CD4-positive, alpha-beta T cell treated with Interleukin-10 for 1 hour (primary cell): ENCODE data around the gene RSRC1.
"Not testable (repeated sequence)": the region's sequence is repeated elsewhere in the genome, so short reads cannot be mapped to it uniquely, and the experiment has no call there.

Experiments used
- DNase-seq: peaks from one replicate; pipeline ENCODE4 v3.0.0-alpha.2; 2020

RSRC1 gene

DNA sequence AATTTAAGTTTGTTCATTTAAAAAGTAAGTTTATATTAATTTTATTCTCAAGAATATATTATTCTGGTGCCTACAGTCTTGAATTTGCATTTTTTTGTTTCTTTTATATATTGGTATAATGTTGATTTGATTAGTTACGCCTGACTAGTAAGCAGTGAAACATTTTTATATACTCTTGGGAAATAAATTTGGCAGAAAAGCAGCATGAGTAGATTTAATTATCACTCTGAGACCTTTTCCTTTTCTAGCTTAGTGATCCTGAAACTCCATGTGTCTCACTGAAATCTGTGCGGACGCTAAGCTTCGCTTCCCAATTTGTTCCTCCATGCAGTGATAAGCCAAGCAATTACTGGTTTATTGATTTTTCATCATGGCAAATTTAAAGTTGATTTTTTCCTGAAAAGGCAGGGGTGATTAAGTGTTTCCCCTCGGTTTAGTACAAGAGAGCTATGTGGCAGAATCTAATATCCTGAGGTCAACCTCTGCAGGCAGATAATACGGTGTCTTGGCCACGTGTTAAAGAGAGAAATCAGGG is 373.9 kb downstream of the RSRC1 start:
- DNase-seq = no peak

DNA sequence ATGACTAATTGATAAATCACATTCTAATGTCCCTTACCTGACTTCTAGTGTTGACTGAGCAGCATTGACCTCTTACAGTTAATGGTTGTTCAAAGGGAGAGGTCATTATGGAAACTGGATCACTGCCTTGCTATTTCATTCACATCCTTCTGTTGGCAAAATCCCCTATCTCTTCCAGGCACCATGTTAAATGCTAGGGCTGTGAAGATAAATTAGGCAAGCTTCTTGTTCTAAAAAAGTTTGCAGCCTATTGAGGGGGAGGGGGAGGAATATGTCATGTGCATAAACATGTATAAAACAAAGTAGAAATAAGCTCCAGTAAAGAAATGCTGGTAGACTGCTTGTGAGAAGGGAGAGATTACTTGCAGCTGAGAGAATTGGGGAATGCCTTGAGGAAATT is 376.3 kb downstream of the RSRC1 start:
- no peak for DNase-seq

DNA sequence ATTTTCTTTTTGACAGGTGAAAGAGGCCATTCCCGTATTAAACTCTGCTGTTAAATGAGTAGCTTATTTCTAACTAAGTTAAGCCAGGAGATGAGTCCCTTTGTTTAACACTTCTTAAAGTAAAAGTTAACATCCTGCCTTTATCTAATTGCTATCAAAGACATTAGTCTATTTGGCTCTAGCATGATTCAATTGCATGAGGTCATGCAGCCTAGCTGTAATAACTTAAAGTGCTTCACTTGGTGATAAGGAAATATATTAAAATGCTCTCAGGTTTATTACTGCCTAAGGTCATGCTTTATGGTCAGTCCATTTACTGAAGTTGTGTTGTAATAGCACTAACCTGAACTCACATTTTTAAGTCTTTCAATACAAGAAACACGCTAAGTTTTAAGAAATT is 378.8 kb downstream of the RSRC1 start:
- DNase-seq = no peak

DNA sequence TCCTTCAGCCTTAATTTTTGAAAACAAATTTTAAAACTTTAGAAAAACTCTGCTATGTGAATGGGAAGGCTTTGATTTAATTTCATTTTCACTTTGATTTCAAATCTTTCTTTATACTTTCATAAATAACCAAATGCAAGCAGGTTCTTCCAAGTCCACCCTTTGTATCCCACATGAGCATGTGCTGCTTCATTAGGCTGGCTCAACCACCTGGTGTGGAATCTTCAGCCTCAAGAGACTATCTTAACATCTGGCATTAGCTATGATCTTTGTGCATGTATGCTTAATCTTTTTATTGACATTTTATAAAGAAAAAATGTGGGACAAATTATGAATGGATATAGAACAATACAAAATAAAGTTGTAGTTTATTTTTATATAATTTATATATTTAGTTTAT is 379.3 kb downstream of the RSRC1 start:
- no peak for DNase-seq

DNA sequence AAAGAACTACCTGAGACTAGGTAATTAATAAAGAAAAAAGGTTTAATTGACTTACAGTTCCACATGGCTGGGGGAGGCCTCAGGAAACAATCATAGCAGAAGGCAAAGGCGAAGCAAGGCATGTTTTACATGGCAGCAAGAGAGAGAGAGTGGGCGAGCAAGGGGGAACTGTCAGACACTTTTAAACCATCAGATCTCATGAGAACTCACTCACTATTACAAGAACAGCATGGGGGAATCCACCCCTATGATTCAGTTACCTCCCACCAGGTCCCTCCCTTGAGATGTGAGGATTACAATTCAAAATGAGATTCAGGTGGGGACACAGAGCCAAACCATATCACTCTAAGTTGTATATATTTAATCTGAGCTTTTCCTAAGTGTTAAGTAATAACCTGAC is 382.1 kb downstream of the RSRC1 start:
- DNase-seq = no peak

DNA sequence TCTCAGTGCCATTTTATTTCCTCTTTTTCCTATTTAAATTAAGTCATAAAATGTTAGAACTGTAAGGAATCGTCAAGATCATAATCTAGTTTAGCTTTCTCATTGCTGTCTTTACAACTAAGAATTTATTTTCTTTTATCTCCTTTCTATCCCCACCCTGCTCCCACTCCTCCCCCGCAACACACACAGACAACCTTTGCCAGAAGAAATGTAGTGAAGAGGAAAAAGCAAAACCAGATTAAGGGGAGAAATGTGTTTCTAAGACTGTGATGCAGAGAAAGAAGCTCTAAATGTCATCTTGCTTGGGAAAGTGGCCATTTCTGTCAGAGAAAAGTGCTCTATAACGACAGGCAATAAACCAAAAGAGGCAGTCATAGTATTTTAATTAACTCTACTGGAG is 382.8 kb downstream of the RSRC1 start:
- no peak for DNase-seq

DNA sequence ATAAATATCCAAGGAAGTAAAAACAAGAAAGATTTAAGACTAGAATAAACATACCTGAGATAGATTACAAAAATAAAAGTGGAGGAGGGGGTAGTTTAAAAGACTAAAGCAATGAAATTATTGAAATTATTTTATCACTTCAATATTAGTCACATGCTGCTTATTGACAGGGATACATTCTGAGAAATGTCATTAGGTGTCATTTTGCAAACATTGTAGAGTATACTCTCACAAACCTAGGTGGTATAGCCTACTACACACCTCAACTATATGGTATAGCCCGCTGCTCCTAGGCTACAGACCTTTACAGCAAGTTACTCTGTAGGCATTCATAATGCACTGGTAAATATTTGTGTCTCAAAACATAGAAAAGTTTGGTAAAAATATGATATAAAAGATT is 384.0 kb downstream of the RSRC1 start:
- DNase-seq = no peak

DNA sequence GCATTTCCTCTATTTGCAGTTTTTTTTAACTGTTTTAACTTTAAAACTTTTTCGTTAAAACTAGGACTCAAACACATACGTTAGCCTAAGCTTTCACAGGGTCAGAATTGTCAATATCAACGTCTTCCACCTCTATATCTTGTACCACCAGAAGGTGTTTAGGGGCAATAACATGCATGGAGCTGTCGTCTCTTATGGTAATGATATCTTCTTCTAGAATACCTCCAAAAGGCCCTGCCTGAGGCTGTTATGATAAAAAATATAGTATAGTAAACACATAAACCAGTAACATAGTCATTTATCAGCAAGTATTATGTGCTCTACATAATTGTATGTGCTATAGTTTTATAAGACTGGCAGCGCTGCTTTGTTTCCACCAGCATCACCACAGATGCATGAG is 384.8 kb downstream of the RSRC1 start:
- DNase-seq = no peak

DNA sequence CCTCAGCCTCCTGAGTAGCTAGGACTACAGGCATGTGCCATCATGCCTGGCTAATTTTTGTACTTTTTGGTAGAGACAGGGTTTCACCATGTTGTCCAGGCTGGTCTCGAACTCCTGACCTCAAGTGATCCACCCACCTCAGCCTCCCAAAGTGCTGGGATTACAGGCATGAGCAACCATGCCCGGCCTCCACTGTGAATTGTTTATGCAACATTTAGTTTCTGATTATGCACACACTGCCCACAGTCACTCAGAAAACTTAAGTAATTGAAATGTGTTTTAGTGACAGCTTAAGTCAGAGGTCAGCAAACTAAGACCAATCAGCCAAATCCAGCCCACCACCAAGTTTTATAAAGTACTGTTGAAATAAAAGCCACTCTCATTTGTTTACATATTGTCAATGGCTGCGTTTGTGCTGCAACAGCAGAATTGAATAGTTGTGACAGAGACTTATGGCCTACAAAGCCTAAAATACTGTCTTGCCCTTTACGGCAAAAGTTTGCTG is 385.6 kb downstream of the RSRC1 start:
- not testable (repeated sequence) for DNase-seq

DNA sequence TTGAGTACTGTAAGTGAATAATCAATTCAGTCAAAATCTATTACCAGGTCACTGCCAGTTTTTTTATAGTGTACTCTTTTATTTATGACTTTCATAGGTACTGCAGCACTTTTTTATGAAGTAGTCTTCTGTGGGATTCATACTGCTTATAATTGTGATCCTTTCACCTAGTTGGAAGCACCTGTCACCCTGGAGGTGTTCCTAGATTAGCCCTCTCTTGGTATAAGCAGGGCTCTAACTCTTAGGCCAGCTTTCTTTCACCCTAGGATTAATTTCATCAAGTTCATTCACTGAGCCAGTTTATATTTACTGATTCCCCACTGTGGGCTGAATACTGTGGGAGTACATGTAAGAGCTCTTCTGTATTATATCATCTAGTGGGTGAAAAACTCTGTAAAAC is 395.2 kb downstream of the RSRC1 start:
- no peak for DNase-seq

DNA sequence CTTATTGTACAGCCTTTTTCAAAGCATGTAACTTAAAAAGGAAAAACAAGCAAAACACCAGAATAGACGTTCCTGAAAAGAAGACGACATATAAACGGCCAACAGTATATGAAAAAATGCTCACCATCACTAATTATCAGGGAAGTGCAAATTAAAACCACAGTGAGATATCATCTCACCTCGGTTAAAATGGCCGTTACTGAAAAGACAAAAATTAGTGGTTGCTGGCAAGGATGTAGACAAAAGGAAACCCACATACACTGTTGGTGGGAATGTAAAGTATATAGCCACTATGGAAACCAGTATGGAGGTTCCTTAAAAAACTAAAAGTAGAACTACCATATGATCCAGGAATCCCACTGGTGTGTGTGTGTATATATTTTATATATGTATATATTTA is 396.6 kb downstream of the RSRC1 start:
- DNase-seq = no peak

DNA sequence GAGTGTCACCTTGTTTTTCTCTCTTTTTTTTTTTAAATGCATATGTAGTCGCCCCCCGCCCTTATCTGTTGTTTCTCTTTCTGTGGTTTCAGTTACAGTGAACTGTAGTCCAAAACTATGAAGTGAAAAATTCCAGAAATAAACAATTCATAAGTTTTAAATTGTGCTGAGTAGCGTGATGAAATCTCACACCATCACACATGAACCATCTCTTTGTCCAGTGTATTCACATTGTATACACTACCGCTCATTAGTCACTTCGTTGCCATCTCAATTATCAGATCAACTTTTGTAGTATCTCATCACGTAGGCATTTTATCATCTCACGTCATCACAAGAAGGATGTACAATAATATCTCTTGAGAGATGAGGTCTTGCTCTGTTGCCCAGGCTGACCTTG is 398.6 kb downstream of the RSRC1 start:
- no peak for DNase-seq

DNA sequence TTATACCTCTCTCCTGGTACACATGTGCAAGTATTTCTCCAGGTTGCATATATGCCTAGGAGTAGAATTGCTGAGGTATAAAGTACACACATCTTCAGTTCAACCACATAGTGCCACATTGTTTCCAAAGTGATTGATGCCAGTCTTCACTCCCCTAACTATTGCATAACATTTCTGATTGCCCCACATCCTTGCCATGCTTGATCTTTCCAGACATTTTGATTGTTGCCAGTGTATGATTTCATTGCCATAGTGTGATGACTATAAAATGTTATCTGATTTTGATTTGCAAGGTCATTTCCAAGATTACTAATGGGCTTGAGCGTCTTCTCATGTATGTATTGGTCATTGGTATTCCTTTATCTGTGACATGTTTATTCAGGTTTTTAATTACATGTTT is 400.0 kb downstream of the RSRC1 start:
- DNase-seq = no peak

DNA sequence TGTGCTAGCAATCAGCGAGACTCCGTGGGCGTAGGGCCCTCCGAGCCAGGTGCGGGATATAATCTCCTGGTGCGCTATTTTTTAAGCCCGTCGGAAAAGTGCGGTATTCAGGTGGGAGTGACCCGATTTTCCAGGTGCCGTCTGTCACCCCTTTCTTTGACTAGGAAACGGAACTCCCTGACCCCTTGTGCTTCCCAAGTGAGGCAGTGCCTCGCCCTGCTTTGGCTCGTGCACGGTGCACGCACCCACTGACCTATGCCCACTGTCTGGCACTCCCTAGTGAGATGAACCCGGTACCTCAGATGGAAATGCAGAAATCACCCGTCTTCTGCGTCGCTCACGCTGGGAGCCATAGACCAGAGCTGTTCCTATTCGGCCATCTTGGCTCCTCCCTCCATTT is 406.8 kb downstream of the RSRC1 start:
- DNase-seq = not testable (repeated sequence)

DNA sequence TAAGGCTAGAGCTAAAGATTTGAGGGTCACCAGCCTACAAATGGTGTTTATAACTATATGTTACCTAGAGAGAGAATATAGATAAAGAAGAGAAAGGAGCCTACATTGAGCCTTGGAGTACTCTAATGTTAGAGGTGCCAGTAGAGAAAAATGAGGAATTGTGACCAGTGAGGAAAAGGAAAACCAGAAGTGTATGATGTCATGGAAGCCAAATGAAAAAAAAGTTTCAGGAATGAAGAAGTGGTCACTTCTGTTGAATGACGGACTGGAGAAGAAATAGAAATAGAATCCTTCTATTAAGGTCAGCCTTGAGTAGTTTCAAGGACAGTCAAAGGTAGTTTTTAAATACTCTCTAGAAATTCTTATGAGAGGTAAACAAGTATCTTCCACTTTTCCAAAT is 409.9 kb downstream of the RSRC1 start:
- no peak for DNase-seq

DNA sequence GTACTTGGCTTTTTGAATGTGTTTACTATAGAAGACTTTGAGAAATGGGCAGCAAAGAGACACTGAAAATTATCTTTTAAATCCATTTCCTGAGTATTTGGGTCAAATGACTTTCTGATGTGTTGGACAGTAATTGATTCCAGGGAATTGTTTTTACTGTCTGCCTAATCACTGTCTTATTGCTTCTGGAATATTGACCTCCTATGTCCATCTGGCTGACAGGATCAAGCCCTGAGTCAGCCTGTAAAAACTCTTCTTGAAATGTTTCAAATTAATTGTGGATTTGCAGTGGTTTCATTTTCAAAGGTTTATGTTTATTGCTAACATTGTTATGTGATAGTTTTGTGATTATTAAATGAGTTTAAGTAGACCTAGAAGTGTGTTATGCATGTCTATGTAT is 410.5 kb downstream of the RSRC1 start:
- DNase-seq = no peak

DNA sequence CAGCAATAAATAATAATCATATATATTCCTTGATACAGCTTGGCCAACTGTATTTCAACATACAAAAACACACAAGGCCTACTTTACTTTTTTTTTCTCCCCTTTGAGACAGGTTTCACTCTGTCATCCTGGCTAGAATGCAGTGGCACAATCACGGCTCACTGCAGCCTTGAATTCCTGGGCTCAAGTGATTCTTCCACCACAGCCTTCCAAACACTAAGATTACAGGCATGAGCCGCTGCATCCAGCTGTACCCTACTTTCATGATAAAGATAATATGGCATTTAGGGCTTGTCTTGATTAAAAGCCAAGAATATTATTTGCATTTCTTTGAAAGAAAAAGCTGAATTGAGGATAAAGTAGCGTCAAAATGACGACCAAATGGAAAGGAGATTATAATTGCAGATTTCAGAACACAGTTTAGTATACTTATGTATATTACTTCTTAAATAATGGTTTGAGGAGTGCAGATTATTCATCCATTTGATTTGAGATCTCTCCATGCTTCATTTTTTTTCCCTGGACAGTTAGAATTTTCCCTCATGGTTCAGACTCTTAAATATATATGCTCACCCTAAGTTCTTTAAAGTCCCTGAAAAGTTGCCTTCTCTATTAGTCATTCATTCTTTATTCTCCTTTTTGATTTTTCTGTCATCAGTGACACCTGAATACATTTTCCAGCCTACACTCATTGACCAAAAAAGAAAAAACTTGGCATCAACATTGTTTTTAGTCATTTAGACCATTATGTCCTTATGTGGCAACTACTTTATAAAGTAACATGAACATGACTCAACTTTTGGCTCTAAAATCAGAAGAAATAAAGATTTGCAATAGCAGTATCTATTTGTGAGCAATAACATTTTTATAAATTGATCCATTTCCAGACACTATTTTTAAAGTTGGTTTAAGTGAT is 412.6 kb downstream of the RSRC1 start:
- no peak for DNase-seq

DNA sequence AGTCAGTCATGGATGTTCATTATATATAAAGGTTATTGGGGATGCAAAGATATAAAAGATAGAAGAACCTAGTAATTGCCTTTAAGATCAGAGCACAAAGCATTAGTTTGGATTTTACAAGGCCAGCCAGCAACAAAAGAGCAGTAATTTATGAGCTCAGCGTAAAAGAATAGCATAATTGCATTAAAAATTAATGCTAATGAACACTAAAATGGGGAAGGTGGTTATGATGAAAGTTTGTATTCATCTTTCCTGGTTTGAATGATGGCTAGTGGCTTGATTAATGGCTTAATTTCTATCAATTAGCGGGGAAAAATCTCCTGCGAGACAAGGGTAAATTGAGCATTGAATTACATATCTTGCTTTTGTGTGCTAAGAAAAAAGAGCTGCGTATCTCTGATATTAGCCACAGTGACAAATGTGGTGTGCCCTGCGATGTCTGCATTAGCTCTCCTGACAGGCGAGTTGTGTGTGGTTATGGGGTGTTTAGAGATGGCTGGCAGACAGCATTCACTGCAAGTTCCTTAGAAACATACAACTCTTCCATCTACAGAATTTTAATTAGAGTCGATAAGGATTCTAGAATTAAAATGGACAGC is 418.3 kb downstream of the RSRC1 start:
- no peak for DNase-seq

DNA sequence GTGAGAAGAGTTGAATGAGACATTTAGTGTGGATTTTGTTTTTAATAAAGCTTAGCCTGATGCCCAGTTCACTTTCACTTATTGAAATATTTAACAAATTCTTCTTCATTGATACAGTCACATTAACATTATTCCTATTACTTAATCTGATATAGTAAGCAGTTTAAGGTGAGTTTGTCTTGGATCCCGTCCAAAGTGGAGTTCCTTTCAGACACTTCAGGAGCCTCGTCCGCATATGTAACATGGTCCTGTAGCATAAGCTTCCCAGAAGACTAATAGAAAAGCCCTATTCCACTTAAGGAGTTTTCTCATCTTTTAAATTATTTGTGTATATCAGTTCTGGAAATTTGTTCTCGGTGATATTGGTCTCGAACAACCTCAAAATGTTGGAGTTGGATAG is 421.4 kb downstream of the RSRC1 start:
- DNase-seq = no peak

DNA sequence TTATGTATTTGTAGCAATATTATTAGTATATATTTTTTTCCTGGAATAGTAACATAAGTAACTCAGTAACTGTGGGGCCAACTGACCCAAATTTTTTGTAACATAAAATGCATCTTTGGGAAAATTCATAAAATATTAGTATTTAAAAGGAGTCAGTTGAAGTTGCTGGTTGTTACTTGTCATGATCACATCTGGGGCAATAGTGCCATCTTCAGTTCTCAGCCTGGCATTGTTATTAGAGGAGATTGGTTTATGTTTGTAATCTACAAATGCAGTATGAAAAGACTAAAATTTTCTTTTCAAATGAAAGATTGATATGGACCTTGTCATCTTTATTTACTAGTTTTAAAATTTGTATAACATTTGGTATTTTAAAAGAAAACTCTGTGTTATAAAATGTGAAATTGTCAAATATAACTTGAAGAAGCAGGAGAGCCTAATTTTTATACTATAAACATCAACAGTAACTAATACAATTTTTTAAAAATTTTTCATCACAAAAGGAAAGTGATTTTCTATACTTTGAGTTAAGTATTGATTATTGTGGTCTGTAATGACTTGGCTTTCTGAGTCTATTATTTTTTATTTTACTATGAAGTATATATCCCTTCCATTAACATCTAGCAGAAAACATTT is 422.3 kb downstream of the RSRC1 start:
- peak; percentile 11 for DNase-seq

DNA sequence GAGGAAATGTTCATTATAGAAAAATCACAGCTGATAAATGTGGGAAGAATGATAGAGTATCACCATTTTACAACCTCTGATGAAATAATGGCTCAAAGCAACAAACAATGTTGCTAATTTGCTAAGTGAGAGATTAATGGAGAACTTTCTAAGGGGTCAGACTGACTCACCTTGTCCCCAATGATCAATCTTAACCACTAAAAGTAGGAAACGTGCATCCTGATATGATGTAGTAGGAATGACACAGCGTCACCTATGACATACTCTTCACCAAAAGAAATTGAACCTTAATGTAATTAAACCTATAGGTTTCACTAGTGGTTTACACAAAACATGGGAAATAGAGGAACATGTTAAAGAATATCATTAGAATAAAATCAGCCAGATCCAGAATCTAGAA is 426.0 kb downstream of the RSRC1 start:
- DNase-seq = no peak

DNA sequence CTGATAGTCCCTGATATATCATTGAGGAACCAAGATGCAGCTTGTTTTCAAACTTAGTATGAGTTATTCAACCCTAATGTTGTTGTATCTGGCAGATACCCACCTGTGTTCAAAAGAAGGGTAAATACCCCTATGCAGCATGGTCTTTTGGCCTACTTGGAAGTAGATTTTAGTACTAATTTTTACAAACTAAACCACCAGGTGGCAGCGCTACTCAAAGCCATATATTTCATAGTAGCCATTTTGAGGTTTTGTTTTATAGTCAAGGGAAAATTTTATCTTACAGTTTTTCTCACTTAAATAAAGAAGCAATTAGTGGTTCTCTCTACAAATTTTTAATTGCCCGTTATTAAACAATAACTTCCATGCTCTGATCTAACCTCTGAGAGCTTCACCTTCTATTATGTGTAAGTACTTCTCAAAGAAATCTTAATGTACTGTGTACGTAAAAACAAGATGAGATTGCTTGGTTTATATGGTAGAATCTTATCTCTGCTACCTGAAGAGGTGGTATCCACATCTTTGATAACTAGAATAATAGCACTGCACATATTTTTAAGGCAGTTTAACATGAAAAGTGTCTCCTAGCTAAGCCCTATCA is 429.6 kb downstream of the RSRC1 start:
- DNase-seq = peak; percentile 60

DNA sequence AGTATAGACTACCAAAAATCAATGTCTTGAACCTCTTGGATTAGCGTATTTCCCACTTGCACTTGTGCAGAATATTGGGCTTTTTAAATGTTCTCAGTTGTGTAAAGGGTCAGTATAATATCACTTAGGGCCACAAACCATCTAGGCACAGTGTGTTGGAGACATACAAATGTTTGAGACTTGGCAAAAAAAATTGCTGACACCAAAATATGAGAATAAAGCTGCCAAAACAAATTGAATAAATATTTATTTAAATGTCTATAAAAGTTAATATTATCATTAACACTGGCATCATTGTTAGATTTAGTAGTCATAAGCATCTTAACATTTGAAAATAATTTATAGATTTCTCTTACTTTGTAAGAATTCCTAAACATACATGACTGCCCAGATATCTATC is 430.2 kb downstream of the RSRC1 start:
- no peak for DNase-seq
